ENCODE results near the gene CACNA2D1.

The CACNA2D1 gene

GRCh38 chr7:82081644-82082224 lies 361.8 kb downstream of the CACNA2D1 start (continued):
- TF ChIP-seq, protein P1, sequence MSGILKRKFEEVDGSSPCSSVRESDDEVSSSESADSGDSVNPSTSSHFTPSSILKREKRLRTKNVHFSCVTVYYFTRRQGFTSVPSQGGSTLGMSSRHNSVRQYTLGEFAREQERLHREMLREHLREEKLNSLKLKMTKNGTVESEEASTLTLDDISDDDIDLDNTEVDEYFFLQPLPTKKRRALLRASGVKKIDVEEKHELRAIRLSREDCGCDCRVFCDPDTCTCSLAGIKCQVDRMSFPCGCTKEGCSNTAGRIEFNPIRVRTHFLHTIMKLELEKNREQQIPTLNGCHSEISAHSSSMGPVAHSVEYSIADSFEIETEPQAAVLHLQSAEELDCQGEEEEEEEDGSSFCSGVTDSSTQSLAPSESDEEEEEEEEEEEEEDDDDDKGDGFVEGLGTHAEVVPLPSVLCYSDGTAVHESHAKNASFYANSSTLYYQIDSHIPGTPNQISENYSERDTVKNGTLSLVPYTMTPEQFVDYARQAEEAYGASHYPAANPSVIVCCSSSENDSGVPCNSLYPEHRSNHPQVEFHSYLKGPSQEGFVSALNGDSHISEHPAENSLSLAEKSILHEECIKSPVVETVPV (CRISPR knock-in tag; IDR thresholded peaks at IDR 0.05), result no peak
- TF ChIP-seq ZNF70 (CRISPR knock-in tag; IDR thresholded peaks at IDR 0.05), result no peak
- no peak for TF ChIP-seq TOX (CRISPR knock-in tag; IDR thresholded peaks at IDR 0.05; ENCODE audit: borderline replicate concordance)

GRCh38 chr7:82080254-82080927 lies 363.2 kb downstream of the CACNA2D1 start:
- TF ChIP-seq ISL1 (CRISPR knock-in tag; IDR thresholded peaks at IDR 0.05) (no peak), GLIS3 (CRISPR knock-in tag; IDR thresholded peaks at IDR 0.05) (no peak), TSHZ2 (CRISPR knock-in tag; IDR thresholded peaks at IDR 0.05) (no peak), BACH2 (CRISPR knock-in tag; IDR thresholded peaks at IDR 0.05; ENCODE audit: borderline replicate concordance) (no peak), TCF4 (CRISPR knock-in tag; IDR thresholded peaks at IDR 0.05; ENCODE audit: borderline replicate concordance) (no peak), CREB5 (CRISPR knock-in tag; IDR thresholded peaks at IDR 0.05; ENCODE audit: low read depth) (no peak), ZNF70 (CRISPR knock-in tag; IDR thresholded peaks at IDR 0.05) (no peak), PATZ1 (CRISPR knock-in tag; IDR thresholded peaks at IDR 0.05; ENCODE audit: borderline replicate concordance) (no peak), SNAI2 (CRISPR knock-in tag; IDR thresholded peaks at IDR 0.05) (no peak), ZFP30 (CRISPR knock-in tag; IDR thresholded peaks at IDR 0.05) (no peak), ZFP3 (CRISPR knock-in tag; IDR thresholded peaks at IDR 0.05) (no peak), ZNF8 (CRISPR knock-in tag; IDR thresholded peaks at IDR 0.05) (no peak), ESRRG (CRISPR knock-in tag; IDR thresholded peaks at IDR 0.05) (no peak), OSR1 (CRISPR knock-in tag; IDR thresholded peaks at IDR 0.05) (no peak), PPARA (CRISPR knock-in tag; IDR thresholded peaks at IDR 0.05; ENCODE audit: borderline replicate concordance) (no peak), RARB (CRISPR knock-in tag; IDR thresholded peaks at IDR 0.05) (no peak)
- TF ChIP-seq, protein P2, sequence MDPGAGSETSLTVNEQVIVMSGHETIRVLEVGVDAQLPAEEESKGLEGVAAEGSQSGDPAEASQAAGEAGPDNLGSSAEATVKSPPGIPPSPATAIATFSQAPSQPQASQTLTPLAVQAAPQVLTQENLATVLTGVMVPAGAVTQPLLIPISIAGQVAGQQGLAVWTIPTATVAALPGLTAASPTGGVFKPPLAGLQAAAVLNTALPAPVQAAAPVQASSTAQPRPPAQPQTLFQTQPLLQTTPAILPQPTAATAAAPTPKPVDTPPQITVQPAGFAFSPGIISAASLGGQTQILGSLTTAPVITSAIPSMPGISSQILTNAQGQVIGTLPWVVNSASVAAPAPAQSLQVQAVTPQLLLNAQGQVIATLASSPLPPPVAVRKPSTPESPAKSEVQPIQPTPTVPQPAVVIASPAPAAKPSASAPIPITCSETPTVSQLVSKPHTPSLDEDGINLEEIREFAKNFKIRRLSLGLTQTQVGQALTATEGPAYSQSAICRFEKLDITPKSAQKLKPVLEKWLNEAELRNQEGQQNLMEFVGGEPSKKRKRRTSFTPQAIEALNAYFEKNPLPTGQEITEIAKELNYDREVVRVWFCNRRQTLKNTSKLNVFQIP (CRISPR knock-in tag; IDR thresholded peaks at IDR 0.05; ENCODE audit: borderline replicate concordance, low read depth), result no peak
- no peak for ATAC-seq

DNA sequence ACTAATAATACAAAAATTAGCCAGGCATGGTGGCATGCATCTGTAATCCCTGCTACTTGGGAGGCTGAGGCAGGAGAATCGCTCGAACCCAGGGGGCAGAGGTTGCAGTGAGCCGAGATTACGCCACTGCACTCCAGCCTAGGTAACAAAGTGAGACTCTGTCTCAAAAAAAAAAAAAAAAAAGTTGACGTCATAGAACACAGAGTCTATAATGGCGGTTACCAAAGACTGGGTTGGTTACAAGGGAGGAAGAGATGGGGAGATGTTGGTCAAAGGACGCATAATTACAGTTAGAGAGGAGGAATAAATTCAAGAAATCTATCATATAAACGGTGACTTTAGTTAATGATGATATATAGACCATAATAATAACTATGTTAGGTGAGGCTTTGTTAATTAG lies 364.1 kb downstream of the CACNA2D1 start:
- ATAC-seq, result no peak
- TF ChIP-seq TSHZ2 (CRISPR knock-in tag; IDR thresholded peaks at IDR 0.05) (no peak), ARNTL (CRISPR knock-in tag; IDR thresholded peaks at IDR 0.05; ENCODE audit: borderline replicate concordance, low read depth) (no peak), TOX (CRISPR knock-in tag; IDR thresholded peaks at IDR 0.05; ENCODE audit: borderline replicate concordance) (no peak), CSDC2 (CRISPR knock-in tag; IDR thresholded peaks at IDR 0.05) (no peak), TCF4 (CRISPR knock-in tag; IDR thresholded peaks at IDR 0.05; ENCODE audit: borderline replicate concordance) (no peak), RARB (CRISPR knock-in tag; IDR thresholded peaks at IDR 0.05) (no peak), ZFP3 (CRISPR knock-in tag; IDR thresholded peaks at IDR 0.05) (no peak), CREB5 (CRISPR knock-in tag; IDR thresholded peaks at IDR 0.05; ENCODE audit: low read depth) (no peak), PATZ1 (CRISPR knock-in tag; IDR thresholded peaks at IDR 0.05; ENCODE audit: borderline replicate concordance) (no peak)

All from SK-N-SH treated with all-trans-retinoic acid at 6 μM for 48 hours (cell line).